ENCODE results near the gene PTPRM.

Gene PTPRM

DNA sequence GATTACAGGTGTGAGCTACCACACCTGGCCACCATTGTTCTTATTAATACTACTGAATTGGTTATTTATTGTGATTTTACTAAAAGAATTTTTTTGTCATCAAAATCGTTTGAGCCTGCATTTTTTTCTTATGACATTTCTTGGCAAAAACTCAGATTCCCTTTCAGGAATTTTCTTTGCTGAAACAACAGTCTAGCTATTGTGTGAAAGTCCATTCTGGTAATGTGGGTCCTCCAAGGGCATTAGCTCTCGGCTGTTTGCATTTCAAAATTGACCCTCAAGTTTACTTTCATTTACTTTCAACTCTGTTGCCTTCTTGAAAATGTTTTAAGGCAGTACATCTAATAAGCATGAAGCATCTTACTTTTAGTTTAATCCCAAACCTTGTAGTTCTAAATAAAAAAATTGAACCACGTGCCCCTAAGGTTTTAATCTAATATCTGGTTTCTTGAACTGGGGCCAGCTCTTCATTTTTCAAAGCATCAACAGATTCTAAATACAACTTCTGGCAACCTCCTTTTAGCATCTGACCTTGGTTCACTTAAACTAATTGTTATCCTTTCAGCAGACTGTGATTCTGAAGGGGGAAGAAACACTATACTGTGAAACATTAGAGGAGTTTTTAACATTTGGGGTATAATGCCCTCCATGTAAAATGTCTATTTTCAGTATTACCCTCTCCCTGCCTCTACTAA is 716.9 kb downstream of the PTPRM start:
- H3K4me1 Mint-ChIP-seq: no peaks in the 10 kb centered on the region
- DNase-seq (no peak), ATAC-seq (replicated peaks) (no peak)
- no peaks in the 10 kb centered on the region for H3K9me3 Mint-ChIP-seq
- H3K36me3 Mint-ChIP-seq: no peaks in the 10 kb centered on the region
- no peak overlapping the region for H3K27ac Mint-ChIP-seq
- no peaks in the 10 kb centered on the region for H3K27me3 Mint-ChIP-seq
- H3K4me3 Mint-ChIP-seq: no peak overlapping the region

DNA sequence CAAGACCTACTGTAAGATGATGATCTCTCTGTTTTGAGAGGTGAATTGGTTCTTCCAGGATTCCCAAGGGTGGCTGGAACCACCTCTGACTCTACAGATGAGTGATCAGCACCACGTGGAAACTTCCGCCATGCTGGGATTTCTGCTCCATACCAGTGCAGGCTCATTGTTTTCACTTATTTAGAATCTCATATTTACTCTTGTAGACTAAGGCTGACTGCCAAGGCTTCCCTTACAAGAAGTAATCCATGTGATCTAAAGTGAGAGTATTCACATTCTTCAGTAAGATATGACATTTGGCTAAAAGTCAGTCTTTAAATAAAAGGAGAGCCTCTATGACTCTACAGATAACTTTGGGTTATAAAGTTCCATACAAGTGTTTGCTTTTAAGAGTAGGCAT is 719.2 kb downstream of the PTPRM start:
- Mint-ChIP-seq H3K27ac (no peak overlapping the region), H3K36me3 (no peaks in the 10 kb centered on the region), H3K4me3 (no peak overlapping the region), H3K27me3 (peaks cover 0 to 4% of the 10 kb centered on the region in 2 donors), H3K4me1 (no peaks in the 10 kb centered on the region), H3K9me3 (no peaks in the 10 kb centered on the region)
- ATAC-seq (replicated peaks) (no peak), DNase-seq (no peak)

DNA sequence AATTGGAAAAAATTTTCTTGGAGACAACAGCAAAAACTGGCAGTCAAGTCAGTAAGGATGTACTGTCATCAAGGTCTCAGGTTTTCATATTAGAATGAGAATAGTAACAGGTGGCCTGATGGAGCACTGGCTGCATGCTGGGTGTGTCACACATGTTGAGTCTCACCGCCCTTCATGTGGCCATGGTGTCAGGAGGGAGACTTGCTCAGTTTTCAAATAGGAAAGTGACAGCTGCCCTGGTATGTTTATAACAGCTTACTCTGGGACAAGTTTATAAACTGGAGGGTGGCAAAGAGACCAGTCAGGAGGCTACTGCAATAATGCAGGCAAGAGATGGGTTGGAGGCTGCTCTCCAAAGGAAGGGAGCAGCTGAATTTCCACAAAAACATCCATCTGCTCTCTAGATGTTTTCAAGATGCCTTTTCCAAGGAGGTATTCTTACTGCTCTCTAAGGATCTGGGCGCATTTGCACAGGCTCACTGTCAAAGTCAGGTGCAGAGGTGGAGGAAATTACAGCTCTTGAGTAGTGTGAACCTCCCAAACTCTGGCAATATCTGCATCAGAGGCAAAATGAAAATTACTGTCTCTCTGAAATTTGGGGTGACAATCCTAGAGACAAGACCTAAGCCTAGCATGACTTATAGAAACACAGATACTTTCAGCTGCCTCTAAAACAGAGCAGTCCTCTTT is 720.2 kb downstream of the PTPRM start:
- ATAC-seq (replicated peaks) (no peak), DNase-seq (no peak)
- Mint-ChIP-seq H3K4me3 (no peak overlapping the region), H3K27me3 (peaks cover 0 to 4% of the 10 kb centered on the region in 2 donors), H3K27ac (no peak overlapping the region), H3K36me3 (no peaks in the 10 kb centered on the region), H3K4me1 (no peaks in the 10 kb centered on the region), H3K9me3 (no peaks in the 10 kb centered on the region)

DNA sequence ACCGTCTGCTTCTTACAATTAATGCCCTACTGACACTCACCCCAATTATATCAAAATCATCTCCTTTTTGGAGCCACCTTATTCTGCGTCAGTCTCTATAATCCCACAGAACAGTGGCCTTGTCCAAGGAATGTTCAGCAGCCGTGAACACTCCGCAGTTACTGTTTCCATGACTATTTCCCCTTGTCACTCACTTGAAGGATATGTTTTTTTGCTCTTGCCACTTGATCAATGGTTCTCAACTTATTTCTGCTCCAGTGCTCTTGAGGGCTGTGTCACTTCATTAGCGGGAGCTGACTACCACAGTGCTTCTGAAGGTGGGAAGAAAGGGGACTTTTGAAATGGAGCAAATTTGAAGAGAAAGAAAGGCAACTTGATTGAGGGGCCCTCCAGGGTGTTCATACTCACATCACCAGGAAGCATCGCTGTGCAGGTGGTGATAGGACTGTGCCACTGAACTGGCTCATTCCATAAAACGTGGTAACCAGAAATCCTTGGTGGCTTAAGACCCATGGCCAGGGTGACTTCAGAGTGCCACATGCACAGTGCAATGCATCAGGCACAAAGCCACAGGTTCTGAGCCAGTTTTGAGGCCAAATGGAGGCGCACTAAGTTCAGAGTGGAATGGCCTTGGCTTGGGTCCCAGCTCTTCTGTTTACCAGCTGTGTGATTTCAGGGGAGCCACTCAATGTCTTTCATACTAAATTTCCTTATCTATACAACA is 721.5 kb downstream of the PTPRM start:
- no peak for ATAC-seq (replicated peaks)
- no peaks in the 10 kb centered on the region for H3K36me3 Mint-ChIP-seq
- H3K4me3 Mint-ChIP-seq: no peak overlapping the region
- no peaks in the 10 kb centered on the region for H3K4me1 Mint-ChIP-seq
- DNase-seq: no peak
- H3K27me3 Mint-ChIP-seq: peaks cover 4 to 5% of the 10 kb centered on the region in 2 donors
- H3K9me3 Mint-ChIP-seq: no peaks in the 10 kb centered on the region
- no peak overlapping the region for H3K27ac Mint-ChIP-seq

DNA sequence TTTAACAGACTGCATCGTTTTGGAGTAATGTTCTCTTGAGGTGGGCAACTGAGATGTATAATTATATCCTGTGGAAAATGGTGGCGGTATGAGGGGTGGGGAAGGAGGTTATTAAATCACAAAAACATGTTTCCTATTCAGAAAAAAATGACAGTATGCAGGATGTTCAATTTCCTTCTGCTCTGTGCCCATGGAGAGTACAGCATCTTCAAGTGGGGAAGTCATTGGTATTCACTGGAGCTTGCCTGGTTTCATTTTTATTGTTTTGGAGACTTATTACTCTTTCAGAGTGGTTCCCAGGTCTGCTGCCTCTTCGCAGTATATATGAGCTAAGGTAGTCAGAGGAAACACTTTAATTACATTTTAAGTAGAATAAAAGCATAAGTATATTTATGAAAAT is 723.3 kb downstream of the PTPRM start:
- ATAC-seq (replicated peaks) (no peak), DNase-seq (no peak)
- H3K4me1 Mint-ChIP-seq: no peaks in the 10 kb centered on the region
- H3K27me3 Mint-ChIP-seq: peaks cover 5 to 8% of the 10 kb centered on the region in 2 donors
- H3K9me3 Mint-ChIP-seq: no peaks in the 10 kb centered on the region
- no peak overlapping the region for H3K4me3 Mint-ChIP-seq
- H3K36me3 Mint-ChIP-seq: no peaks in the 10 kb centered on the region
- H3K27ac Mint-ChIP-seq: no peak overlapping the region

DNA sequence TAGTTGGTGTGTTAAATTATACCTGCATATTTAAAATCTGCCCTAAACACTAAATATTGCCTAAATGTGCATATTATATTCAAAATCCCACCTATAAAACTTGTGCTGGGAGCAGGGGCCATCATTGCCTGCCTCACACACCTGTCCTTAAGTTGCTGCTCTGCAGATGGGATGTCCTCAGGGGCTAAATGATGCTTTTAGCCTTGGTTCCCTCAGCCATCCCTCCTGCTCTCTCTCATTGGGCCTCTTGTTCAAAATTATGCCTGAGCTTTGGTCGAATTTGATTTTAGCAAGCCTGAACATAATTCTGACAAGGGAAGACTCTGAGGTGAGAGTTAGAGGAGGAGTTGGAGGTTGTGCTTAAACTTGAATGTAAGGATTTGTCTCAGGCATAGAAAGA is 723.8 kb downstream of the PTPRM start:
- Mint-ChIP-seq H3K36me3 (no peaks in the 10 kb centered on the region), H3K27ac (no peak overlapping the region), H3K9me3 (no peaks in the 10 kb centered on the region), H3K27me3 (peaks cover 5 to 8% of the 10 kb centered on the region in 2 donors), H3K4me1 (no peaks in the 10 kb centered on the region), H3K4me3 (no peak overlapping the region)
- DNase-seq (no peak), ATAC-seq (replicated peaks) (no peak)

DNA sequence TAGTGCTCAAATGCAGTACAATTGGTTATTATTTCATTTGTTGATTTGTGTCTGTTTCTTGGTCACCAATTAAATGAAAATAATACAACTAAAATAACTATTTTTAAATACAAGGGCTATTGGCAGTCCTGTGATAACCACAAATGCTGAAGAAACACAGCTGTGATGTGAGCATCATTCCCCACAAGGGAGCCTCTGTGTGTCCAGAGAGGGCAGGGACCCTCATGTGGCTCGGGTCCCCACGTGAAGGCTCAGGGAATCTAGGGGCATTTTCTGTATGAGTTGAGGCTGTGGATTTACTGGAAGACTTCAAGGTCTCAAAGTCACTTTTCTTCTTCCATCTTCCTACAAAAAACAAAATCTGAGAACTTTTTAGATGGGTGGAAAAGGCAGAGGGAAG is 726.1 kb downstream of the PTPRM start:
- Mint-ChIP-seq H3K4me3 (no peak overlapping the region), H3K4me1 (no peaks in the 10 kb centered on the region), H3K36me3 (no peaks in the 10 kb centered on the region), H3K27me3 (peaks cover 5 to 8% of the 10 kb centered on the region in 2 donors), H3K27ac (no peak overlapping the region), H3K9me3 (no peaks in the 10 kb centered on the region)
- ATAC-seq (replicated peaks) (no peak), DNase-seq (no peak)

DNA sequence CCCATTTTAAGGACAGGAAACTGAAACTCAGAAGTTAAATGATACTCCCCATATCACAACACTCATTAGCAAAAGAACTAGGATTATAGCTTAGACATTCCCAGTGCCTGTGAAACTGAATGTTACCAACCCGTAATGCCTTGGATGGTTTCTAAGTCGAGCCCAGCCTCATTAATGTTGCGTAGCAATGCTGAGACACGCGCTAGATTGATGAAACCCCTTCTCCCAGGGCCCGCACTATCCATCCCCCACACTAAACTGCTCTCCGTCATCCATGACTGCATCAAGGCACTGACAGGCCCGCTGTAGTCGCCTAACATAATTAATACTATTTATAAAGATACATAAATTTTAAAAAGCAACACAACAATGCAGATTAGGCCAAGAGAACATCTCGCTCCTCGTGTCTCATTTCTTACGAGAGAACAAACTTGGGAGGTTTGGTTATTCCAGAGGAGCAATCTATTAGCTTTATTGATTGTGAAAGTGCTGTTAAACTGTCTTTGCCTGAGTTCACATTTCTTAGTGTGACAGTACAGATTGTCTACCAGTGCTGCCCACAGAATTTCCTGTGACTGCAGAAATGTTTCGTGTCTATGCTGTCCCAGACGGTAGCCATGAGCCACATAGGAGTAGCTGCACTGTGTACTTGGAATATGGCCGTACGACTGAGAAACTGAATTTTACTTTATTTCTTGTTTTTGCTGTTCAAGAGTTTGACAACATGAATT is 729.9 kb downstream of the PTPRM start:
- no peak for DNase-seq
- H3K27me3 Mint-ChIP-seq: peaks cover 4 to 5% of the 10 kb centered on the region in 2 donors
- H3K4me1 Mint-ChIP-seq: no peaks in the 10 kb centered on the region
- no peaks in the 10 kb centered on the region for H3K9me3 Mint-ChIP-seq
- no peak overlapping the region for H3K4me3 Mint-ChIP-seq
- no peak overlapping the region for H3K27ac Mint-ChIP-seq
- no peaks in the 10 kb centered on the region for H3K36me3 Mint-ChIP-seq
- no peak for ATAC-seq (replicated peaks)

DNA sequence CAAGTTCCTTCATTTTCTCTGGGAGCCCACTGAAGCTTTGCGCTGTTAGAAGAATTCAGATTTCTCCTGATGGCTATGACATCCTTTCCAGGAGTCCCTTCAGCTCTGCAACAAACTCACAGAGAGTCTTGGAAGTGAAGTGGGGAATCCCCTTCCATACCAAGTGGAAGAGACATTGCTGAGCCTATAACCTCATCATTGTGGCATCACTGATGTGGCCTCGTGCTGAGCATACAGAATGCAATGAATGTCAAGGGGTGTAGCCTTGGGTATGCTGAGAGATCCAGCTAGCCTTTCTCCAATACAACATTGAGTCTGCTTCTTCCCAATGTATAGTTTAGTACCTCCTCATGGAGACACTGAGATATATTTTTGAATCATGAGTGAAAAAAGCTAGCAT is 731.1 kb downstream of the PTPRM start:
- DNase-seq (no peak), ATAC-seq (replicated peaks) (no peak)
- no peaks in the 10 kb centered on the region for H3K4me1 Mint-ChIP-seq
- no peak overlapping the region for H3K27ac Mint-ChIP-seq
- H3K4me3 Mint-ChIP-seq: no peak overlapping the region
- no peaks in the 10 kb centered on the region for H3K9me3 Mint-ChIP-seq
- no peaks in the 10 kb centered on the region for H3K36me3 Mint-ChIP-seq
- H3K27me3 Mint-ChIP-seq: peaks cover 0 to 4% of the 10 kb centered on the region in 2 donors

DNA sequence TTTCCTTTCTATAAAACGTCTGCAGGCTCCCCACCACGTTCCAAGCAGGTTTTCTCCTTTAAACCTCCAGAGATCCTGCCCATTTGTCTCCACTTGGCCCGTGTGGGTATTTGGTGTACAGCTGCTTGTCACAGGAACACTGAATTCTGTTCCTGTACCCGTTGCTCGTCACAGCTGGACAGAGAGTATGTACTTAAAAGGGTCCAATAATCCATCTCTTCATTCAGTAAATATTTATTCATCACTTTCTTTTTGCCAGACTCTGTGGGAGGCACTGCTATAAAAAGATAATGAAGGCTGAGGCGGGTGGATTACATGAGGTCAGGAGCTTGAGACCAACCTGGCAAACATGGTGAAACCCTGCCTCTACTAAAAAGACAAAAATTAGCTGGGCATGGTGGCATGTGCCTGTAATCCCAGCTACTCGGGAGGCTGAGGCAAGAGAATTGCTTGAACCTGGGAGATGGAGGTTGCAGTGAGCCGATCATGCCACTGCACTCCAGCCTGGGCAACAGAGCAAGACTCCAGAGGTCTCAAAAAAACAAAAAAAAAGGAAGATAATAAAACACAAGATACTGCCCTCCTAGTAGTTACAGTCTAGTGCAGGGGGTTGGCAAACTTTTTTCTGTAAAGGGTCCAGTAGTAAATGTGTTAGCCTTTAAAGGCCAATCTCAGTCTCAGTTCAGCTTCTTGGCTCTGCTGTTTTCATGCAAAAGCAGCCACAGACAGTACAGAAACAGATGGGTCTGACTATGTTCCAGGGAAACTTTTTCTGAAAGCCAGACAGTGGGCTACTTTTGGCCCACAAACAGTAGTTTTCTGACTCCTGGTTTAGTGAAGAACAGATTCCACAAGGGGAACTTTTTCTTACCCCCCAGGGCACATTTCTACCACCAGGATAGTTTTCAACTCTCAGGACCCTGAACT is 732.2 kb downstream of the PTPRM start:
- H3K4me3 Mint-ChIP-seq: no peak overlapping the region
- no peak overlapping the region for H3K27ac Mint-ChIP-seq
- no peaks in the 10 kb centered on the region for H3K9me3 Mint-ChIP-seq
- H3K27me3 Mint-ChIP-seq: no peaks in the 10 kb centered on the region
- DNase-seq: no peak
- H3K4me1 Mint-ChIP-seq: no peaks in the 10 kb centered on the region
- no peaks in the 10 kb centered on the region for H3K36me3 Mint-ChIP-seq
- peak in 1 of 2 donors; percentile 39 for ATAC-seq (replicated peaks)

DNA sequence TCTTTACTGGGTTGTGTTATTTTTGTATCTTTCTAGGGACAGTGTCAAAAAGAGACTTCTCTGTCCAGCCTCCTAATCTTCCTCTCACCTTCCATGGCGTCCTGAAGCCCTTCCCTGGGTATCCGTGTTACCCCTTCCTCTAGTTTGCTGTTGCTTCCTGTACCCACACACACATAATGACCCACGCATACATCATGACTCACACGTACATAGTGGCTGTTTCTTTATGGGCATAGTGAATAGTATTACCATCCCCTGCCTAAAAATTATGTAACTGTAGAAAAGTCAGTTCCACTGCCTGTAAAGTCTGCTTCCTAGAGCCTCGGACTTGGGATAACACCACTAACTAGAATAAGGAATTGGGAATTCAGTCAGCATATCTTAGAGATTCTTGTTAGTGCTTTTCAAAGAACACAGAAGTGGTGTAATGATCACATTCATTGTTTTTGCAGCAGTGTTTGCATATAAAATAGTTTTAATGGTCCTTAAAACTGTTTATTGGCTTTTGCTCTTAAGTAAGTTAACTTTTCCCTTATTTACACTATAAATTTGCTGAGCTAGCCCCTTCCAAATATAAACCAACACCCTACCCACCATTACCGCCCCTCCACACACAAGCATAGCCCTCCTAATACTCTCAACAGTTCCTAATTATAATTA is 733.8 kb downstream of the PTPRM start:
- DNase-seq (no peak), ATAC-seq (replicated peaks) (no peak)
- no peak overlapping the region for H3K27ac Mint-ChIP-seq
- no peak overlapping the region for H3K4me3 Mint-ChIP-seq
- H3K4me1 Mint-ChIP-seq: no peaks in the 10 kb centered on the region
- no peaks in the 10 kb centered on the region for H3K36me3 Mint-ChIP-seq
- no peaks in the 10 kb centered on the region for H3K27me3 Mint-ChIP-seq
- H3K9me3 Mint-ChIP-seq: no peaks in the 10 kb centered on the region

DNA sequence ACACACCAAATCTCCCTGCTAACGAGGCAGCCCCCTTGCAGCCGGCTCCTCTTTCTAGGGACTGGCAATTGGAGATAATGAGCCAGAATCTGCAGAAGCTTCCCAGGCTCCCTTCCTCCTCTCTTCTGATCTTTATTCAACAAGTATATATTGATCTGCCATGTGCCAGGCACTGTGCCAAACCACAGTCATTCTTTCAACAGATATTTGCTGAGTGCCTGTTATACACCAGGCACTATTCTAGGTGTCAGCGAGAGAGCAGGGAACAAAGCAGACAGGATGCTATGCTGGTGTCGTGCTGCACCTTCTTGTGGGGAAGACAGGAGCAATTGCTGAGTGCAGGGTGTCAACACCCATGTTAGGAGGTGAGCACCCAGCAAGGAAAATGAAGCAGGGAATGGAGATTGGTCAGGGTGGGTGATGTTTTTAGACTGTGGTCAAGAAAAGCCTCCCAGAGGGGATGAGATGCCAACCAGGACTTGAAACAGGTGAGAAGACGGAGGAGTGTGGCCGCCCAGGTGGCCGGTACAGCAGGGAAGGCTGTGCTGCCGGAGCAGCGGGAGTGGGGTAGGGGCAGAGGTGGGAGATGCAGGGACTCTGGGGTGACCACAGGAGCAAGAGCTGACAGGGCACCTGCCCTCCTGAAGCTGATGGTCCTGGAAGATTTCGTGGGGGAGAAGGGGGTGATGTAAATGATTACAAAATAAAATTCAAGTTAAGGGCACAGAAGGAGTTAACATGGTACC is 734.5 kb downstream of the PTPRM start:
- H3K27ac Mint-ChIP-seq: no peak overlapping the region
- H3K27me3 Mint-ChIP-seq: no peaks in the 10 kb centered on the region
- ATAC-seq (replicated peaks): no peak
- no peak for DNase-seq
- no peak overlapping the region for H3K4me3 Mint-ChIP-seq
- no peaks in the 10 kb centered on the region for H3K36me3 Mint-ChIP-seq
- H3K4me1 Mint-ChIP-seq: no peaks in the 10 kb centered on the region
- H3K9me3 Mint-ChIP-seq: no peaks in the 10 kb centered on the region
